ENCODE results near the gene SLC35E3.
A peak's percentile ranks its signal among the peaks of the same experiment; 100 is the strongest.

Gene SLC35E3

DNA sequence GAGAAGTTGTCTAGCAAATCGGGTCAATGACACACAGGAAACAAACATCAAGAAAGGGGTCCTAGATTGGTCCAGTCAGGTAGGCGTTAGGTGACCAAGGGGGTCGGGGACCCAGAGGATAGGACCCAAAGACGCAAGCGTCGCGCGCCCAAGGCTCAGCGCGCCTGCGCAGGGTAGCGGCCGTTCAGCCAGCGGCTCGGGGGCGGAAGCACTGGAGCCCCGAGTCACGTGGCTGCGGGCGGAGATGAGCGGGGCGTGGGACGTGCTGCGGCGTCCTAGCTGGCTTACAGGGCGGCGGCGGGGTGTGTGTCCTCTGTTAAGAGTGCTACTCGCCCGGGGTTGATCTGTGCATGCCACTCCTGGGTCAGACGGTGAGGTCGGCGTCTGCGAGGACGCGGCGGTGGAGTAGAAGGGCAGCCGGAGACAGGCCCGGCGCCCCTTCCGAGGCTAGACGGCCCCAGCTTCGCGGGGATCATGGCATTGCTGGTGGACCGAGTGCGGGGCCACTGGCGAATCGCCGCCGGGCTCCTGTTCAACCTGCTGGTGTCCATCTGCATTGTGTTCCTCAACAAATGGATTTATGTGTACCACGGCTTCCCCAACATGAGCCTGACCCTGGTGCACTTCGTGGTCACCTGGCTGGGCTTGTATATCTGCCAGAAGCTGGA lies at the start of gene SLC35E3:
Gene SLC35E3, plus strand, starts transcription at position 273 of the 668 bp plus-strand sequence. Its CDS starts 202 bp downstream, at position 475.
- peak; percentile 92 for DNase-seq

DNA sequence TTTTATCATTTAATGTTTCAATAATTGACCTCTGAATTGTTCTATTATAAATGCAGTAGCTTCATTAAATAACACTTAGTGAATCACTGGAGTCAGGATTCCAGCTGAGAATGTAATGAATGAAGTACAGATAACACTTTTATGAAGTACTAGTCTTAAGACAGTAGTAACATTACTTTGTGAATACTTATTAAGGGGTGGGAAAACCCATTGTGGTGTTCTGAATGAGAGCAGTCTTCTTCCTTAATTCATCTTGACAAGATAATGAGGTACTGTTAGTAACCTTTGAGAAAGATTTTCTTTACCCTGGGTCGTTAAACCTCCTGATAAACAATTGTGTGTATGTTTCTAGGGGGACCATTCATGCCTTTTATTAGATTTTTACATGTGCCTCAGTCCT lies 46.5 kb upstream of the SLC35E3 start:
- no peak for DNase-seq

DNA sequence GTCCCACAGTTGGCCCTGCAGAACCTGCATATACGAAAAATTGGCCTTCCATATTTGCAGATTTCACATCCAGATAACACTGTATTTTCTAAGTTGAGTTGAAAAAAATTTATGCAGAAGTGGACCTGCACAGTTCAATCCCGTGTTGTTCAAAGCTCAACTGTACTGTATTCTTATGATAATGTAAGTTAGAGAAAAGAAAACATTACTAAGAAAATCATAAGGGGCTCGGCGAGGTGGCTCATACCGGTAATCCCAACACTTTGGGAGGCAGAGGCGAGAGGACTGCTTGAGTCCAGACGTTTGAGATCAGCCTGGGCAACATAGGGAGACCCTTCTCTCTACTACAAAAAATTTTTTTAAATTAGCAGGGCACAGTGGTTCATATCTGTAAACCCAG lies 18.2 kb upstream of the SLC35E3 start:
- no peak for DNase-seq

DNA sequence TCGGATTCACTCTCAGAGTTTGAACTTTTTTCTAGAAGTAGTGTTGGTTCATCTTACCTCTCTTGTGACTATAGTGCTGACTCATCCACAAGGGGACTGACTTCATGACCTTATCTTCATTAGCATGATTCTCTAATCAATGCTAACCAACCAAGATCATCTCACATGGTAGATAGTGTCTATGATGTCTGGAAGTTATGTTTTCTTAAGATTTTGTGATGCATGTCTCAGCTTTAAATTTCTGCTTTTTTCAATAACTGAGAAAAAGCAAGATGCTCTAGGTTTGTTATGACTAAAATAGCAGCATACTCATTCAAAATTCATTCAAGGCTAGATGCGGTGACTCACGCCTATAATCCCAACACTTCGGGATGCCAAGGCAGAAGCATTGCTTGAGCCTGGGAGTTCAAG lies 12.3 kb upstream of the SLC35E3 start:
- no peak for DNase-seq

DNA sequence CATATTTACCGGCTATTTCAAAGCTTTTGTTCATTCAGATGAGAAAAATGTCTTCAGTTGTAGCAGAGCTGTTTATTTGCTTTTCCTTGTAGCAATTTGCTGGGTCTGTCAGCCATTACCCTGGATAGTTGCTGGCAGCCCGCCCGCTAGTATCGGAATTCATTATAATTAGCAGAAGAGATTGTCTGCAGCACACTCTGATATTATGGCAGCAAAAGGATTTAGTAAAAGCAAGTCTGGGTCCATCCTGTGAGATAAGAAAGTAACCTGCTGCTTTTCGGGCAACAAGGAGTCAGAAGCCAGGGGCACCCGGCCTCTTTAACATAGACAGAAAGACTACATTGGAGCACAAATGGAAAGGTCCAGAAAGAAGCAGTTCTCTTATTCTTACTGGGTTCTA lies 6.1 kb upstream of the SLC35E3 start:
- DNase-seq: peak; percentile 32

DNA sequence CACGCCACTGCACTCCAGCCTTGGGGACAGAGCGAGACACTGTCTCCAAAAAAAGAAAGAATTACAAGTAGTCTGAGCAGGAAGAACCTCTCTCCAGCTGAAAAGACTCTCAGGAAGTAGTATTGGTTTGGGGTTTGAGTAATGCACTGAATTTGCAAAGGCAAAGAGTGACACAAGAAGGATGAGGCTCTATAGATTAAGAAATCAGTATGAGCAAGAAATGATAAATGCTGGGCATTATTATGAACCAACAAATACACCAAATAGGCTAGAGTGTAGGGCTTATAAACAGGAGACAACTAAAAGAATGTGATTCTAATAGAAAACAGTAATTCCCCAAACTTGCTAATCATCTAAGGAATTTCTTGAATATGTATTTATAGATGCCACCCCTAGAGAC lies 2.6 kb upstream of the SLC35E3 start:
- DNase-seq: no peak

DNA sequence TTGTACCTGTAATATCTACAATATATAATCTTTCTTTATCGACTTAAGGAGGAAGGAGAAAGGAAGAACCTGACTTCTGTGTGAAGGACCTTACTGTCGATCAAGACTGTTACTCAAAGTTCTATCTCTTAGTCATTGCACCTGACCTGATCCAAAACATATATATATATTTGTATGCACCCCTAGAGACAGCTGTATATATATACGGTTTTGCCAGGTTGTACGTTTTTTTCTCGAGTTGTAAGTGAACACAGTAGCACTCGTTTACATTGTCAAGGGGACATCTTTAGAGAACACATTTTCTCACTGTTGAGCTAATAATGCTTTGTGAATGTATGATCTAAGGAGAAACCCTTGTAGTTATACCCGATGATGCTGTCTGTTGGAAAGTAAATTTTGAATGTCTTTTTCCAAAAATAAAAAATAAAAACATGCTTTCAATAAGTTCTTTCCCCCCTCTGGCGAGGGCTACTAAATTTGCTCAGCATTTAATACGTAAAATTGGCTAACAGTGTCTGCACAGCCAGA lies 536 bp upstream of the SLC35E3 start:
- no peak for DNase-seq

DNA sequence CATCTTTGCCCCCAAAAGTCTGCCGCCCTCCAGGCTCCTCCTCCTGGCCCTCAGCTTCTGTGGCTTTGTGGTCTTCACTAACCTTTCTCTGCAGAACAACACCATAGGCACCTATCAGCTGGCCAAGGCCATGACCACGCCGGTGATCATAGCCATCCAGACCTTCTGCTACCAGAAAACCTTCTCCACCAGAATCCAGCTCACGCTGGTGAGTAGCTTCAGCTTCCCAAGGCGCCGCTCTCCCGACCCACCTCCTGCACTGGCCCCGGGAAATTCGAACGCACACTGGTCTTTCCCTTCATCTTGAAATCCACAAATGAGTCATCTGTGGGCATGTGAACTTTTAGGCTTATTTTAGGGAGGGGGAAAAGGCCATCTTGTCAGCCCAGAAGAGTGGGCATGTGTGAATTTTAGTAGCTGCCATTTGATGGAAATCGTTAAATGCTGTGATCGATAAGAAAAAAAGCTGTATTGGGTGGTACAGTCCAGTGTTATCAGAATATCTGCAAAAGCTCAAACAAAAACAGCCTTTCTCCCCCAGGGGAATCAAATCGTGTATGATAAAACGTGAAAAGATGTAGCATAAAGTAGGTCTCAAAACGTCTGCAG lies 700 bp downstream of the SLC35E3 start:
- DNase-seq: peak; percentile 26

DNA sequence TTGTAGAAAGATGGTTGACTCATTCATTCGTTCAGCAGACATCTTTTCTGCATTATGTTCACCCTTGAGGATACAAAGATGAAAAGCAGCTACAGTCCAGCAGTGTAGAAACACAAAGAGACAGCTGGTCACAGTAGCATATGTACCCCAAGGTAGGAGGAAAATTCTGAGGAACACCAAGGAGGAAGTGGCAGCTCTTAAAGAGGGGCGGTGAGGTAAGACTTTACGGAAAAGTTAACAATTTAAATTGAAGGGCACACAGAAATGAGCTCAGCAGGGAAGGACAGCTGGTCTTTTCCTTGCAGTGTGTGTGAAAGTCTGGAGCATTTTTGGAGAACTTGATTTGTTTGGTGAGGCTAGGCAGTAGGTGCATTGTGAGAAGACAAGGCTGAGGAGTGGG lies 3.5 kb downstream of the SLC35E3 start:
- DNase-seq: no peak

DNA sequence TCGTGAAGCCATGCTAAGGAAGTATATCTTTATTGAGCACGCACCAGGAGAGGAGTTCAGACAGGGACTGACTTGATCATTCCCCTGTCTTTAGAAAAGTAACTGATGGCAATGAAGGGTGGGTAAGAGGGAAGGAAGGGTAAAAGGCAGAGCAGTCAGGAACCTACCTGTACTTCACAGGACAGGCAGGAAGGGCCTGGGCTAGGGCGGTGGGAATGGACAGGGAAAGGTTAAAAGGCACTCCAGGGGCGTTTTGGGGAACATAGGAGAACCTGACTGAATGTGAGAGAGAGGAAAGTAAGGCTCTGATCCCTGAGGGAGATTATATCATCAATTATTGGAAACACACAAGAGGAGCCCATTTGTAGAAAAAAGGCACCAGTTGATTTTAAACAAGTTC lies 3.9 kb downstream of the SLC35E3 start:
- no peak for DNase-seq

DNA sequence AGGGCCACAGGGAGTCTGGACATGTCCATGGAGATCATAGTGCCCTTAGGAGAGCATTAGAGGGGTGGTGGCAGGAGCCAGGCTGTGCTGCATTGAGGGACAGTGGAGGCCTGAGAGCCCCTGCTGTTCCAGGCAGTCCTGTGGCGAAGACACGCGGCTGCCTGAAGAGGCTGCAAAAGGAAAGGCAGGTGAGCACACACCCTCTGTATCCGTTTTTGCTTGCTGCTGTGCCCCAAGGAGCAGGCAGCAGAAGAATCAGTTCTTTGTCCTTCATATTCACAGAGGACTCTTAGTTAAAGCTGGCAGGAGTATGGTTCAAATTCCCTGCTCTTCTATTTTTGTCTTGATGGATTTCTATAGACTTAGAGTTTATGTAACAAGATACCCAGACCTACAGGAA lies 4.5 kb downstream of the SLC35E3 start:
- no peak for DNase-seq

DNA sequence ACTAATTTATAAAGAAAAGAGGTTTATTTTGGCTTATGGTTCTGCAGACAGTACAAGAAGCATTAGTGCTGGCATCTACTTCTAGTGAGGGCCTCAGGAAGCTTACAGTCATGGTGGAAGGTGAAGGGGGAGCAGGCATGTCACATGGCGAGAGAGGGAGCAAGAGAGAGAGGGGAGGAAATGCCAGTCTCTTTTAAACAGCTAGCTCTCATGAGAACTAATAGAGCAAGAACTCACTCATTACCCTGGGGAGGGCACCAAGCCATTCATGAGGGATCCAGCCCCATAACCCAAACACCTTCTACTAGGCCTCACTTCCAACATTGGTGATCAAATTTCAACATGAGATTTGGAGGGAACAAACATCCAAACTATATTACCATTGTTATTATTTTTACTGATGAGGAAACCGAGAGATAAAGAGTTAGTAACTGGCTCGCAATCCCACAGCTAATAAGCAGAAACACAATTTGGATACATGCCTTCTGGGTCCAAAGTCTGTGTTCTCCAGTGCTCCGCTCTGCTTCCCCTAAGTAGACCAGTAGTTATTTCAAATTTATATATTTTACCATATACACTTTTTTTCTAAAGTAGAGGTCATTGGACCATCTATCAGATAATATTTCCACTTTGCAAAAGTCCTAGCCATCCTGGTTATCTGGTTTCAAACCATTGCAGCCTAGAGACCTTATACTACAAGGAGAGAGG lies 9.7 kb downstream of the SLC35E3 start:
- no peak for DNase-seq

DNA sequence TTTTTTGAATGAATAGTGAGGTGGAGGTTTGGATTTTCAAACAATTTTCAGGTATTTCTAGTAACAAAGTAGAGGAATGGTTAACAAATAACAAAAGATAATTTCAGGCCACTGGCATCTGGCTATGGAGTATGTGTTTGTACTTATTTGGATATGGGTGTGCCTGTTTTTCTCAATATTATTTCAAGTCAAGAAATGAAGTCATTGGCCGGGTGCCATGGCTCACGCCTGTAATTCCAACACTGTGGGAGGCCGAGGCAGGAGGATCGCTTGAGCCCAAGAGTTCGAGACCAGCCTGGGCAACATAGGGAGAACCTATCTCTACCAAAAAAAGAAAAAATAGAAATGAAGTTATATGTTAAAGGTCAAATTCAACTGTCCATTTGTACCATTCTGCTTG lies 13.9 kb downstream of the SLC35E3 start:
- DNase-seq: no peak

DNA sequence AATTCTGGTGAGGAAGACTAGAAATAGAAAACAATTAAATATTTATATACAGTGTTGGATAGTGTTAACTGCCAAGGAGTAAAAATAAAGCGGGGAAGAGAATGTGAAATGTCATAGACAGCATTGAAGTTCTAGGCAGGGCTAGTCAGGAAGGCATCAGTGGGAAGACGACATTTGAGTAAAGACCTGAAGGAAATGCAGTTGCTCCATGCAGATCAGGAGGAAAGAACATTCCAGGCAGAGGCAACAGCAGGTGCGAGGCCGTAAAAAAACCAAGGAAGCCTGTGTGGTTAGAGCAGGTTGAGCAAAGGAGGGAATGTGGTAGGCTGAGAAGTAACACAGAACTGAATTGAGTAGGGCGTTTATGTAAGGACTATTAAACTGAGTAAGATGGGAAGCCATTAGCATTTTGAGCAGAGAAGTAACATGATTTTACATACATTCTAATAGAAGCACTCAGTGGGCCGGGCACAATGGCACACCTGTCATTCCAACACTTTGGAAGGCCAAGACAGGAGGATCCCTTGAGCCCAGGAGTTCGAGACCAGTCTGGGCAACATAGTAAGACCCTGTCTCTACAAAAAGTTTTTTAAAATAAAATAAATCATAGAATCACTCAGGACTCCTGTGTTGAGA lies 14.9 kb downstream of the SLC35E3 start:
- no peak for DNase-seq

DNA sequence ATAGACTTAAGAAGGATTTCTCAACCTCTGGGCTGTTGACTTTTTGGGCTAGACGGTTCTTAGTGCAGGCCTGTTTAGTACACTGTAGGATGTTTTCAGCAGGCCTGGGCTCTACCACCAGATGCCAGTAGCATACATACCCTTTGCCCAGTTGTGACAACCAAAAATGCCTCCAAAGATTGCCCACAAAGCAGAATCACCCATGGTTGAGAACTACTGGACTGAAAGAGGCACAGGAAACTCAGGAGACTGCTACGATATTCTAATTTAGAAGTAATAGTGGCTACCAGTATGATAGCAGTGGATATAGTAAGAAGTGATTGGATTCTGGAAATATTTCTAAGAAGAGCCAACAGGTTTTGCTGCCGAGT lies 15.5 kb downstream of the SLC35E3 start:
- no peak for DNase-seq

DNA sequence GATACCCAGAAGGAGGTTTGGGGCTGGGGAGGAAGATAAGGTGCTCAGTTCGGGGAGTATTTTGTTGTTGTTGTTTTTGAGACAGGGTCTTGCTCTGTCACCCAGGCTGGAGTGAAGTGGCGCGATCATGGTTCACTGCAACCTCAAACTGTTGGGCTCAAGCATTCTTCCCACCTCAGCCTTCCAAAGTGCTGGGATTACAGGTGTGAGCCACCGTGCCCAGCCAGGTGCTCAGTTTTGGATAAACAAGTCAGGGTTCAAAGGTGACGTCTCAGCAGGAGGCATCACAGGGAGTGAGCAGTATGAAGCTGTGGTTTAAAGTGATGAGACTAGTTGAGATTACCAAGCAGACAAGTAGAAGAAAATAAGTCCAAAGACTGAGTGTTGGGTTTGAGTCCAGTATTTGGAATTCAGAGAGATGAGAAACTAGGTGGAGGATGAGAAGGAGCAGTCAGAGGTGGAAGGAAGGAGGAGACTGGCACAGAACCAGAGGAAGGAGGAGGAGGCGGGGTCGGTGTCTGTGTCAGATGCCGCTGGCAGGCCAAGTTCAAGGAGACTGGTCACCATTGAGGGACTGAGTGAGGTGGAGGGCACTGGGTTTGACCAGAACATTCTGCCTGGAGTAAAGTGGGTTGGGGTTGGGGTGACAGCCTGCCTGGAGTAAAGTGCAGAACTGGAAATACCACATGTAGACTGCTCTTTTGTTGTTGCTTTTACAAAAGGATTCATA lies 16.1 kb downstream of the SLC35E3 start:
- DNase-seq: no peak

DNA sequence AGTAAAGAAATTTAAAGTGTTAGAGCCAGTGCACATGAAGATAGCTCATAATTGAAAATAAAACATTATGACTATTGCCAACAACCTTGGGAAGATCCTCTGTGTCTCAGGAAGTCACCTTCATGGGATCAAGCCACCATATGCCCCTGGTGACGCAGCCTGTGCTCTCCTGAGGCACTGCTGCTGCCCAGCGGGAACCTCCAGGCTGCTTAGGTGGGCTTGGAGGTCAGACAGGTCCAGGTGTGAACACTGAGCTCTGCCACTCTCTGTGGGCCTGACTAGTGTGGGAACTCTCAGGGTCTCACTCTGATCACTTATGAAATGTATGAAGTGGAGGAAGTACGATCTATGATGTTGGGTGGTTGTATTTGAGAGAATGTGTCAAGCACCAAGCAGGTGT lies 16.7 kb downstream of the SLC35E3 start:
- no peak for DNase-seq

DNA sequence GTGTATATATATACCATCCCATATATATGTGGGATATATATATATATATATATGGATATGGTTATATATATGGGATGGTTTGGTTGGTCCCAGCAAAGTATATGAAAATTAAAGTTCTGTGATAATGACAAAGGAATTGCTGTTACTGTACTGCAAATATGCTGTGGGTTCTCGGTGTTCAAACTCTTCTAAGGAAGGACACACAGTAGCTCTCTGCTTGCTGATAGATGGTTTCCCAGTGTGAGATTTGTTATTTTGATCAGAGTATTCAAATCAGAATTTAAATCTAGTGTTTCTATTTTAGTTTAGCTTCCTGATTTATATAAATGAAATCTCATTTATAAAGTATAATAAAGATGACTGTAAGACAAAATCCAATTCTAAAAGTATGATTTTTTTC lies 19.7 kb downstream of the SLC35E3 start:
- no peak for DNase-seq

DNA sequence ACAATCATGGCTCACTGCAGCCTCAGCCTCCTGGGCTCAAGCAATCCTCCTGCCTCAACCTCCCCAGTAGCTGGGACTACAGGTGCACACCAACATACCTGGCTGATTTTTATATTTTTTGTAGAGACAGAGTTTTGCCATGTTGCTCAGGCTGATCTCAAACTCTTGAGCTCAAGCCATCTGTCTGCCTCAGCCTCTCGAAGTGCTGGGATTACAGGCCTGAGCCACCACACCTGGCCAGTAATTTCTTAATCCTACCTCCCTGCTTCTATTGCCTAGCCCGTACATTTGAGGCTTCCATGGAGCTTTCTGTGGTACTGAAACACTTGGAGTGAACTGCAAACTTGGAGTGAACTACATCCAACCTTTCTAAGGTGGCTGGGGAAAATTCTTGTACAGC lies 20.7 kb downstream of the SLC35E3 start:
- DNase-seq: no peak

DNA sequence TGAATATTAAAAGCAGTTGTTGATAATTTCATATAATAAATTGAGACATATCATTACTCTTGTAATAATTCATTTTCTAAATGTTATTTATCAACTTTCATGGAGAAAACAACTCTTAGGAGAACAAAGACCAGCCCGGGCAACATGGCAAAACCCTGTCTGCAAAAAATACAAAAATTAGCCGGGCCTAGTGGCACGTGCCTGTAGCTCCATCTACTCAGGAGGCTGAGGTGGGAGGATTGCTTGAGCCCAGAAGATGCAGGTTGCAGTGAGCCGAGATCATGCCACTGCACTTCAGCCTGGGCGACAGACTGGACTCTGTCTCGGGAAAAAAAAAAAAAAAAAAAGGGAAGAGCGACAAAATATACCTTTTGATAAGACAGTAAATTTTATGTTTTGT lies 21.2 kb downstream of the SLC35E3 start:
- no peak for DNase-seq

DNA sequence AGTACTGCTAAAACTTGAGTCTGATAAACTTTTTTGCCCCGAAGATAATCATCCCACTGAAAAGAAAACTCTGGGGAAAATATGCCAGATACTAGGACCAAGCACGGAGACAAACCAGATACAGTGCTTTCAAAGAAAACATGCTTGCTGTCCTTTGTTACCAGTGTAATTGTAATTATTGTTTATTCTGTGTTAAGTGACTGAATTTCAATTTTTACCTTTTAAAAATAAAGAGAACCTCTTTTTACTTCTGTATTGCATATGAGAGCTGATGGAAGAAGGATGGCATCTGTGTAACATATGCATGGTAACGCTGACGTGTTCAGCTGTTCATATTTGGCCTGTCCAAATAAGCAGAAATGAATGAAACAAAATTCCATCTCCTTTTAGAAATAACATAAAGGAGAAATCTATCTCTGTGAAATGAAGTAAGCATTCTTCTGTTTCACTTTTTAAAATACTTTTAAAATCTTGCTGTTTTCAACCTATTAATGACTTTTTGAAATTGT lies 22.5 kb downstream of the SLC35E3 start:
- no peak for DNase-seq

DNA sequence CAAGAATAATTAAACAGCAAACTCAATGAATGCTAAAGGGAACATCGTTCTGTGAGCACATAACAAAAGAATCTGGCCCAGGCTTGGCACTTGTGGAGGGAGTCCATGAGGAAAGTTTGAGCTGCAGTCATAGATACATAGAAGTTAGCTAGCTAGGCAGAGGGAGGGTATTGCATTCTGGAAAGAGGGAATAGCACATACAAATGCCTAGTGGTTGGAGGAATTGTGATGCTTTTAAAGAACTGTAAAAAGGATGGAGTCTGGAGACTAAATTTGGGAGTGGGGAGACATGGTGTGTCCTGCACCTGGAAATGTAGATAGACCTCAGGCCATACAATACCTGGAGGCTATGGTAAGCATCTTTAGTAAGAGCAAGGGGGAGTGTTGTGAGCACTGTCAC lies 24.0 kb downstream of the SLC35E3 start:
- no peak for DNase-seq

Data from NCI-H2171 treated with DMSO at 0.1 percent for 48 hours (cell line).